ENCODE data around the gene UROS.

- TF ChIP-seq POLR2A (IDR thresholded peaks at IDR 0.05) (no peak), CTCF (IDR thresholded peaks at IDR 0.05) (no peak)
Measured at GRCh38 chr10:125795637-125796190, 27.3 kb downstream of the UROS start.

Measured in transverse colon (tissue), 3 donors.